Fibroblast of peridontal ligament (primary cell): Measurements from ENCODE around the gene NEO1.
"Not testable (repeated sequence)": the region's sequence is repeated elsewhere in the genome, so short reads cannot be mapped to it uniquely, and the experiment has no call there.

ENCODE experiments used
- DNase-seq: peaks from one replicate; pipeline ENCODE4 v3.0.0-alpha.2; 2010; ENCODE audit errors: extremely low read depth

NEO1 gene

GRCh38 chr15:73142802-73143762 is 90.8 kb downstream of the NEO1 start:
- DNase-seq = no peak

DNA sequence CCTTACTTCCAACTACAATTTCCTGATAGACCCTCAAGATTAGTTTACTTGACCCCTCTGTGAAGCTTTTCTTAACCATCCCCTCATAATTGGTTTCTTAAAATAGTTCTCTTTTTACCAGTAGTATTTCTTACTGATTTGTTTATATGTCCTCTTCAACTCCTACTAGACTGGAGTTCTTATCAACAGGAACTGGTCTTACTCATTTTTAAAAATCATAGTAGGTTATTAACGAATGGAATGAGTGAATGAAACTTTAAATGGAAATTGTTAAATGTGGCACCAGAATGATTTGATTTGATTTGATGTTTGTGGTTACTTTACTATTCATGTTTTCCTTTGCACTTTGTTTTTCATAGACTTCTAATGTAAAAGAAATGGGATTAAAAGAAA is 91.5 kb downstream of the NEO1 start:
- no peak for DNase-seq

DNA sequence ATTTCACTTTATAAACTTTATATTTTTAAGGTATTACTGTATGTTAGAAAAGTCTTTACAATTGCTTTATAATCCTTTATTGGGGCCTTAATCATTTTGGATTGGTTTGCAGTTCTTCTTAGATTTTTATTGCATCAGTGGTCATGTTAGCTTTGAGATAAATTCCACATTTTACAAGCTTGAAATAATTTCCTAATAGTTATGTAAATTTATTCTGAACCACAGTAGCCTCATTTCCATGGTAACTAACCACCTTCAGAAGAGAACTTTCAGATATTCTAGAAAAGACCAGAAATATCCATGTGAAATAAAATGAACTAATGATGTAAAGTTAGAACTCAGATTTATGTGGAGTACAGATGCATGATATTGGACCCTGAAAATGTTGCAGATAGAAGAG is 94.2 kb downstream of the NEO1 start:
- DNase-seq = no peak

DNA sequence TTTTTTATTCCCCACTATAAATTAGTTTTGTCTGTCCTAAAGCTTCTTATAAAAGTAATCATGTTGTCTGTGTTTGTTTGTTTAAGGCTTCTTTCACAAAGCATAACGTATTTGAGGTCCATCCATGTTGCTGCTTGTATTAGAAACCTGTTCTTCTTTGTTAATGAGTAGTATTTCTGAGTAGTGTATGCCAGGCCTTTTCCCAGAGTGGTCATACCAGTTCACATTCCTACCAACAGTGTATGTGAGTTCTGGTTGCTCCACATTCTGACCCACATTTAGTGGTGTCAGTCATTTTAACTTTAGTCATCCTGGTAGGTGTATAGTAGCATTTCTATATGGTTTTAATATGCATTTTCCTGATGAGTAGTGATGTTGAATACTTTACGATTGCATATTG is 98.6 kb downstream of the NEO1 start:
- no peak for DNase-seq

DNA sequence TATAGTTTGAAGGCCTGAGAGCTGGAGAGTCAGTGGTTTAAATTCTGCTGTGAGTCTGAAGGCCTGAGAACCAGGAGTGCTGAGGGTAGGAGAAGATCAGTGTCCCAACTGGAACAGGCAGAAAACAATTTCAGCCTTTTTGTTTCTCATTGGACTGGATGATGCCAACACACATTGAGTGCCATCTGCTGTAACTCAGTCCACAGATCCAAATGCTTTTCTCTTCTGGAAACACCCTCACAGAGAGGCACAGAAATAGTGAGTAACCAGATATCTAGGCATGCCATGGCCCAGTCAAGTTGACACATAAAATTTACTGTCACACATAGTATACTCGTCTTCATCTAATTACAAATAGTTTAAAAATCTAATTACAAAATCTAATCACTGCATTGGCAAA is 100.8 kb downstream of the NEO1 start:
- no peak for DNase-seq

- DNase-seq = no peak
These were observed 101.2 kb downstream of the NEO1 start for GRCh38 chr15:73153447-73153846.

GRCh38 chr15:73156431-73157191 is 104.3 kb downstream of the NEO1 start:
- DNase-seq = no peak

GRCh38 chr15:73161546-73161945 is 109.3 kb downstream of the NEO1 start:
- DNase-seq = no peak

DNA sequence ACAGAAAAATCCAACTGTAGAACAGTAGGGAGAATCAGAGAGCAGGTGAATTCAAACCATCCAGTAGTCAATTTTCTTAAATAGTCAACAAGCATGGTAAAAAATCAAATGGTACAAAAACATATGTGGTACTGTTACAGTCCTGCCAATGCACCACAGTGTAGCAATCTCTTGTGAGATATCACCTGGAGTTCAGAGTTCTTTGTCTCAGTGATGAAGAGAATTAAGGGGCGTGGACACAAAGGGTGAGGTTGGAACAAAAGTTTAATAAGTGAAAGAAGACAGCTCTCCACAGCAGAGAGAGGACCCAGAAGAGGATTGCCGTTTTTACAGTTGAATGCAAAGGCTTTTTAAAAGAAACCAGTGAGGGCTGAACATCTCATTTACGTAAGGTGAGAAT is 113.2 kb downstream of the NEO1 start:
- DNase-seq = no peak

DNA sequence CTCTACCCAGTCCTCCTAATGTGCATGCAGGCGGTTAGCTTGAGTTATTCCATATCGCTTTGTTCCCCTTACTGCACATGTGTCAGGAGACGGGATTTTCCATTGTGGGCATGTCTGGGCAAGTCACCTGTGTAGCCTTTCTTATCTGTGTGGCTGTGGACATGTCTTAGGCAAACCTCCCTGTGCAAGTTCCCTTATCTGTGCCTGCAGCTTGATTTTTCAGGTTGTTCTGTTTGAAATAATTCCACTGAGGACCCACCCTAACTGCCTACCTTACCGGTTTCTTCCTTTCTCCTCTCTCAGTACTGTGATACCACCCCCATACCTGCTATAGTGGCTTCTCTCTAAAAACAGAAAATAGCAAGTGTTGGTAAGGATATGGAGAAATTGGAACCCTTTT is 113.6 kb downstream of the NEO1 start:
- no peak for DNase-seq

DNA sequence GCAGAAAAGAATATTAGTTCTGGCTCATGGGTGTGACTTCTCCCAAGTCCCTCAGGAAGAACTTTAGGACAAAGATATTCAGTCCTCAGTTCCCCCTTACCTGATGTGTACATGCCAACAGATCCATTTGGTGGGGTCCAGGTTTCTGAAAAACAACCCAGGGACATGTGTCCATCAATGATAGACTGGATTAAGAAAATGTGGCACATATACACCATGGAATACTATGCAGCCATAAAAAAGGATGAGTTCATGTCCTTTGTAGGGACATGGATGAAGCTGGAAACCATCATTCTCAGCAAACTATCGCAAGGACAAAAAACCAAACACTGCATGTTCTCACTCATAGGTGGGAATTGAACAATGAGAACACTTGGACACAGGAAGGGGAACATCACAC is 114.4 kb downstream of the NEO1 start:
- not testable (repeated sequence) for DNase-seq

DNA sequence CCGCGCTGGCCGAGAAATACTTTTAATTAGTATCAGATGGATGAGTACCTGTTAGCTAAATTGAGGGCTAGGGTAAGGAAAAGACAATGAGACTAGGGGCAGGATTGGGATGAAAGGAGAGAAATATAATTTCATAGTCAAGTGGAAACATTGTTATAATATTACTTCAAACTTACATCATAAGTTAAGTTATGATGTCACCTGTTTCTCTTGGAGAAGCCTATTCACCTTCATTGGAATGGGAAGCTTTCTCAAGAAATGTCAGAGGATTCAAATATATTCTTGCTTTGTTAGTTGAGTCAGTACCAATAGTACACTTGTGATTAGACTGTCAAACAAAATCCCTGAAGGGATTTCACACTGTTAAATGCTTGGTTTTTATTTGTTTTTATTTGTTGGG is 116.2 kb downstream of the NEO1 start:
- DNase-seq = no peak

DNA sequence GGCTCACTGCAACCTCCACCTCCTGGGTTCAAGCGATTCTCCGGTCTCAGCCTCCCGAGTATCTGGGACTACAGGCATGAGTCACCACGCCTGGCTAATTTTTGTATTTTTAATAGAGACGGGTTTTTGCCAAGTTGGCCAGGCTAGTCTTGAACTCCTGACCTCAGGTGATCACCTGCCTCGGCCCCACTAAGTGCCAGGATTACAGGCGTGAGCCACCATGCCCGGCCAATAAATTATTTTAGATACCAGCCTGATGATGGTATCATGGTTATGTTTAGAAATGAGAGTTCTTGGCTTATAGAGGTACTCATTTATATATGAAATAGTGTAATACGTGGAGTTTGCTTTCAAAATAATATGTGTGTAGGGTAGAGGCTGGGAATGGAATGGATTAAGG is 119.4 kb downstream of the NEO1 start:
- DNase-seq = no peak

GRCh38 chr15:73172508-73172907 is 120.2 kb downstream of the NEO1 start:
- no peak for DNase-seq

- no peak for DNase-seq
These were observed 121.9 kb downstream of the NEO1 start for GRCh38 chr15:73174171-73174570.

GRCh38 chr15:73175382-73175781 is 123.1 kb downstream of the NEO1 start:
- DNase-seq = no peak

- no peak for DNase-seq
These were observed 124.3 kb downstream of the NEO1 start for GRCh38 chr15:73176598-73176997.

GRCh38 chr15:73183071-73183470 is 130.8 kb downstream of the NEO1 start:
- DNase-seq = no peak

DNA sequence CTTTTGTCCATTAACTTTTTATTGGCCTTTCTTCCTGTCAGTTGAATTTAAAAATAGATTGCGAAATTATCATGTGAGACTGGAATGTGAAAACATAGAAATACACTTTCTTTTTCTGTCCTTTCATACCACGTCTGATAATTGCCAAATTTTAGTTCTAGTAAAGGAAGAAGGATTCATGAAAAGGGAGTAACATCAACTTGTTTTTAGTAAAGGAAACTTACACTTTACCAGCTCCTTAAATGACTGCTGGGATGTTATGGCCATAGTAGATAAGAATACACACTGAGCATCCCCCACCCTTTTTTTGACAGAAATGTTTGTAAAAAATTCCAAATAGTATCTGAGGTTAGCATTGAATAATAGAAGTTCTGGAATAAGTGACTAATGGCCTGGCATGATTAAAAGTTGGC is 137.9 kb downstream of the NEO1 start:
- peak; percentile 20 for DNase-seq

DNA sequence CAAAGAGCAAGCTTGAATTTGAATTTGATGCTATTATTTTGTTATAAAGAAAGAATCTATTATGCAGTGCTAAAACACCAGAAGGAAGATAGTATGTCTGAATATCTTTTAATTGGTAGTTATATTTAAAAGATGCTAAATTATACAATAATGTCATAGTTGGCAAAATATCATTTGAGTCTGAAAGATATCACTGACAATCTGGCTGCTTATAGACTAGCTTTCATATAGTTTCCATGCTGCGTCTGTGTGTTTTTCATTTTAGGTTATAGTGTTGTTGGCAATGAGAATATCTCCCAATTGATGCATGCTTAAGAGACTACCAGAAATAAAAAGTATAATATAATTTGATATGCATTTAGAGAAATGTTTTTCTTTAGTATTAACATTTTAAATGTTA is 142.9 kb downstream of the NEO1 start:
- DNase-seq = no peak

DNA sequence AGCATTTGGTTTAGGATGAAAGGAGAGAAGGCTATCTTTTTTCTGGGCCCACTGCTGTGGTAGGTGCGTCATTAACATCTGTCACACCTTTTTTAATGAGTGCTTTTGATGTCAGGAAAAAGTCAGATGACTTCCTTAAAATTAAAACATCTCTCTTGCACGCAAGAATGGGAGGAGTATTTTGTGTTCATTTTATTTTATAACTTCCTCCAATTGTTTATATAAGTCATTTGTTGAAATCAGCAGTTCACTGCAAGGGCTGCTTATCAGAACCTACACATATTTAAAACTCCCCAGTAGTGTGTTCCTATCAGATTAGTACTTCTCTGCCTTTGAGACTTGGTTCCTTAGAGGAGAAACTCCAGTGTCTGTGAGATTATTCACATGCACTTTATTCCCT is 143.8 kb downstream of the NEO1 start:
- no peak for DNase-seq

DNA sequence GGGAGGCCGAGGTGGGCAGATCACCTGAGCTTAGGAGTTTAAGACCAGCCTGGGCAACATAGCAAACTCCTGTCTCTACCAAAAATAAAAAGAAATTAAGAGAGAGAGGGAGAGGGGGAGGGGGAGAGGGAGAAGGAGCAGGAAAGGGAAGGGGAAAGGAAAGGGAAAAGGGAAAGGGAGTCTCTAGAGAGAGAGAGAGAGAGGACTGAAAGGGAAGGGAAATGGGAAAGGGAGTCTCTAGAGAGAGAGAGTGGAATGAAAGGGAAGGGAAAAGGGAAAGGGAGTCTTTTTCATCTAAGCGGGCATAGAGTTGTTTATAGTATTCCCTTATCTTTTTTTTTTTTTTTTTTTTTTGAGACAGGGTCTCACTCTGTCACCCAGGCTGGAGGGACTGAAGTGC is 148.1 kb downstream of the NEO1 start:
- DNase-seq = no peak

GRCh38 chr15:73210630-73211029 is 158.4 kb downstream of the NEO1 start:
- DNase-seq = no peak
